GM12878 (cell line): ENCODE data around the gene SUSD1. TPM values are rescaled to one million over a fixed set of nuclear protein-coding genes. Genes with fewer than 3 reads are reported as not detected.

Source experiments
- ATAC-seq: fragments of 200-7000 bp; cut with Tn5 transposase; 3 replicates; pipeline ENCODE4 v1.9.1; 2020; ENCODE audit warnings: mild to moderate bottlenecking, moderate library complexity
- BruUV-seq: library from RNA; stranded (reverse); fragments of 400-500 nt; replicated peaks from 2 replicates; lab custom pipeline; 2021; lab: Mats Ljungman, UMichigan
- CTCF ChIA-PET: fragments of 300-600 bp; sonication (Branson Sonifier 250); formaldehyde crosslinking; extraction: SDS; loops from one replicate; lab custom pipeline; 2021; ENCODE audit warnings: inconsistent platforms; lab: Yijun Ruan, JAX
- POLR2A ChIA-PET: fragments of 350-600 bp; formaldehyde crosslinking; extraction: SDS; loops from one replicate; lab custom pipeline; 2021; ENCODE audit warnings: inconsistent platforms; lab: Charles Lee
- RAD21 ChIA-PET: fragments of 300-600 bp; sonication (Branson Sonifier 250); formaldehyde crosslinking; loops from one replicate; lab custom pipeline; 2023; ENCODE audit warnings: antibody characterized with exemption; ENCODE audit not compliant: unreplicated experiment; lab: Charles Lee
- SMC1A ChIA-PET: fragments of 300-600 bp; sonication (Branson Sonifier 250); formaldehyde crosslinking; loops from one replicate; lab custom pipeline; 2023; ENCODE audit not compliant: unreplicated experiment, uncharacterized antibody; lab: Charles Lee
- DNase-seq: peaks from one replicate; pipeline ENCODE4 v3.0.0-alpha.2; 2011; ENCODE audit warnings: low read depth, low spot score
- FAIRE-seq: peaks from 3 replicates; lab custom pipeline; 2011; peaks lifted over from hg19 to GRCh38; lab: Jason Lieb, UNC
- H2AFZ ChIP-seq: 2 replicates; pipeline ENCODE4 v1.6.0; 2011; ENCODE audit warnings: low read depth, low read length, control low read depth; ENCODE audit not compliant: control insufficient read depth
- H3K27ac ChIP-seq: 2 replicates; pipeline ENCODE4 v1.5.1; 2011; ENCODE audit warnings: control low read depth; ENCODE audit not compliant: control insufficient read depth, insufficient read depth
- H3K27me3 ChIP-seq, 2 experiments: replicated peaks in 1 of 2; 2 replicates each; pipeline versions ENCODE4 v1.6.0 to v1.6.1; 2011; ENCODE audit warnings: low read length in 1 of 2; ENCODE audit not compliant: control insufficient read depth in 2 of 2, insufficient read depth in 2 of 2
- H3K36me3 ChIP-seq, 2 experiments: 2 replicates each; pipeline ENCODE4 v1.5.1; 2011; ENCODE audit warnings: low read length in 1 of 2; ENCODE audit not compliant: control insufficient read depth in 2 of 2, insufficient read depth in 2 of 2
- H3K4me1 ChIP-seq: 2 replicates; pipeline ENCODE4 v1.6.1; 2011; ENCODE audit warnings: mild to moderate bottlenecking, low read length, moderate library complexity, mixed read lengths; ENCODE audit not compliant: control insufficient read depth, insufficient read depth
- H3K4me2 ChIP-seq: 2 replicates; pipeline ENCODE4 v1.6.0; 2011; ENCODE audit warnings: control low read depth; ENCODE audit not compliant: control insufficient read depth, insufficient read depth
- H3K4me3 ChIP-seq: fragments of 200-600 bp; sonication (generic); 2 replicates; pipeline ENCODE4 v1.5.1; 2016
- H3K79me2 ChIP-seq: 2 replicates; pipeline ENCODE4 v1.6.0; 2011; ENCODE audit warnings: low read length; ENCODE audit not compliant: control insufficient read depth, insufficient read depth
- H3K9ac ChIP-seq: 2 replicates; pipeline ENCODE4 v1.8.0; 2011; ENCODE audit warnings: low read length, control low read depth, mixed read lengths; ENCODE audit not compliant: control insufficient read depth, insufficient read depth
- H3K9me3 ChIP-seq: replicated peaks from 3 replicates; pipeline ENCODE4 v1.5.1; 2011; ENCODE audit warnings: mild to moderate bottlenecking, low read length; ENCODE audit not compliant: control insufficient read depth, insufficient read depth
- H4K20me1 ChIP-seq: 2 replicates; pipeline ENCODE4 v1.6.0; 2011; ENCODE audit not compliant: control insufficient read depth, insufficient read depth
- CEBPB ChIP-seq, 2 experiments: fragments of 150-350 bp in 1 of 2; IDR thresholded peaks; 2 replicates each; pipeline ENCODE4 v1.6.1; 2012 to 2014; ENCODE audit warnings: low read depth in 2 of 2, low read length in 2 of 2, borderline replicate concordance in 1 of 2, inconsistent platforms in 1 of 2
- DPF2 ChIP-seq: fragments of 450-650 bp; IDR thresholded peaks from 2 replicates; pipeline ENCODE4 v1.6.1; 2017; ENCODE audit warnings: mild to moderate bottlenecking
- IKZF1 ChIP-seq: fragments of 450-650 bp; conservative IDR thresholded peaks from 2 replicates; pipeline ENCODE4 v1.6.1; 2017; ENCODE audit warnings: antibody characterized with exemption, mild to moderate bottlenecking
- JUNB ChIP-seq: IDR thresholded peaks from 2 replicates; pipeline ENCODE4 v1.6.1; 2016; ENCODE audit warnings: antibody characterized with exemption, mild to moderate bottlenecking
- RB1 ChIP-seq: fragments of 450-650 bp; formaldehyde crosslinking; IDR thresholded peaks from 2 replicates; pipeline ENCODE4 v1.6.1; 2017; ENCODE audit warnings: mild to moderate bottlenecking, borderline replicate concordance
- RUNX3 ChIP-seq: IDR thresholded peaks from 2 replicates; pipeline ENCODE4 v1.6.1; 2012; ENCODE audit warnings: low read length, inconsistent platforms
- whole genome bisulfite sequencing: methylation state at CpG from one replicate; pipeline ENCODE4 v1.1.6; 2016; ENCODE audit warnings: low lambda C conversion rate; ENCODE audit not compliant: insufficient replicate concordance, insufficient coverage; ENCODE audit errors: missing lambda C conversion rate; 5-methylcytosine and 5-hydroxymethylcytosine counted together
- in situ Hi-C: fragments of 300-500 bp; cut with MboI; formaldehyde crosslinking; loops from 9 replicates; pipeline ENCODE4 v1.14.3; 2018; ENCODE audit warnings: mixed read lengths
- intact Hi-C: fragments of 100-400 bp; cut with micrococcal nuclease; formaldehyde crosslinking; loops from one replicate; pipeline ENCODE4 v1.14.2; 2022; ENCODE audit not compliant: unreplicated experiment
- polyA plus RNA-seq, 11 experiments: library from polyadenylated mRNA; depleted of rRNA in 4 of 11; unstranded in 6 of 11; stranded (reverse) in 5 of 11; fragments of >200 nt; fragmentation: Nextera tagmentation in 4 of 11; fragmentation: Illumina TruSeq in 1 of 11; extraction: Ambion mirVana in 4 of 11; extraction: Trizol in 1 of 11; gene quantifications; 1 replicate in 1 of 11; 2 replicates in 10 of 11; pipeline versions ENCODE4 v1.2.1 to v1.2.3, GENCODE V29; 2011 to 2016; ENCODE audit warnings: inconsistent platforms in 2 of 11, missing spikeins in 2 of 11, low read depth in 1 of 11
- total RNA-seq, 4 experiments: library from RNA; depleted of rRNA in 3 of 4; stranded (reverse); fragments of >200 nt in 3 of 4; fragmentation: Illumina TruSeq in 1 of 4; extraction: Trizol in 1 of 4; gene quantifications; 2 replicates each; pipeline versions ENCODE4 v1.2.1 to v1.2.3, GENCODE V29; 2013 to 2021
- TF ChIP-seq, protein P1 (sequence below): fragments of 450-650 bp; IDR thresholded peaks from 2 replicates; pipeline ENCODE4 v1.6.1; 2018; ENCODE audit warnings: borderline replicate concordance, mild to moderate bottlenecking; ENCODE audit not compliant: partially characterized antibody
- TF ChIP-seq, protein P2 (sequence below): fragments of 450-650 bp; IDR thresholded peaks from 2 replicates; pipeline ENCODE4 v1.6.1; 2017; ENCODE audit warnings: borderline replicate concordance
- TF ChIP-seq, protein P3 (sequence below): fragments of 450-650 bp; IDR thresholded peaks from 2 replicates; pipeline ENCODE4 v1.6.1; 2017; ENCODE audit warnings: mild to moderate bottlenecking

SUSD1 gene
- total and polyA plus RNA-seq, 10 of the 15 experiments (the other 5 are each of a cell fraction or from before 2014, with no cell fraction given), result 6.7 to 20.8 (median 13.2) TPM

DNA sequence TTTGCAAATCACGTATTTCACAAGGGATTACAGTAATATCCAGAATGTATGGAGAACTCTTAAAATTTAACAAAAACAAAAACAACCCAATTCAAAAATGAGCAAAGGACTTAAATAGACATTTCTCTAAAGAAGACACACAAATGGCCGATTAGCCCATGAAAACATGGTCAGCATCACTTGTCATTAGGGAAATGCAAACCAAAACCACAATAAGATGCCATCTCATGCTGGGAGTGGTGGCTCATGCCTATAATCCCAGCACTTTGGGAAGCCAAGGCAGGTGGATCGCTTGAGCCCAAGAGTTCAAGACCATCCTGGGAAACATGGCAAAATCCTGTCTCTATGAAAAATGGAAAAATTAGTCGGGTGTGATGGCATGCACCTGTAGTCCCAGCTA lies 120.2 kb downstream of the SUSD1 start:
- no peaks in the 10 kb centered on the region for H4K20me1 ChIP-seq
- TF ChIP-seq CEBPB (IDR thresholded peaks at IDR 0.05; ENCODE audit: borderline replicate concordance in 1 of 2, low read depth in 2 of 2, low read length in 2 of 2), result no peak
- 0 out of 2 replicates have a peak, but pooled peaks have one; percentile 23 for TF ChIP-seq DPF2
- TF ChIP-seq RUNX3, result peak; percentile 51; the same call in 1 of the 2 replicates
- TF ChIP-seq JUNB, result peak; percentile 24; the same call in 1 of the 2 replicates
- TF ChIP-seq, all 136 proteins: peak for 3
- intact Hi-C loops (no loop called here), in situ Hi-C loops (no loop called here)
- no peak overlapping the region for H3K9ac ChIP-seq
- FAIRE-seq (no peak), DNase-seq (no peak), ATAC-seq (no peak)
- no peaks in the 10 kb centered on the region; the same call in 1 of the 3 replicates for H3K9me3 ChIP-seq
- no peak overlapping the region for H3K27ac ChIP-seq
- no peak overlapping the region for H3K4me2 ChIP-seq
- ChIA-PET CTCF (no interaction called here), POLR2A (interaction anchor here (0.7 to 1.1 kb wide), 2 partner anchors 22 to 60 kb away, joined by 3 read pairs; no protein-coding TSS in a partner anchor), RAD21 (no interaction called here), SMC1A (interaction anchor here (0.7 to 1.7 kb wide), 4 partner anchors 12 to 197 kb away, joined by 3 to 4 read pairs (median 4); no protein-coding TSS in a partner anchor)
- H3K4me3 ChIP-seq, result no peak overlapping the region
- WGBS, result 43% methylated on average over 4 of the region's 4 CpGs
- no peaks in the 10 kb centered on the region for H3K36me3 ChIP-seq
- no peak overlapping the region for H2AFZ ChIP-seq
- H3K4me1 ChIP-seq, result peaks cover 37% of the 10 kb centered on the region
- H3K79me2 ChIP-seq, result no peaks in the 10 kb centered on the region
- BruUV-seq, result no TSS peak
- no peaks in the 10 kb centered on the region for H3K27me3 ChIP-seq

DNA sequence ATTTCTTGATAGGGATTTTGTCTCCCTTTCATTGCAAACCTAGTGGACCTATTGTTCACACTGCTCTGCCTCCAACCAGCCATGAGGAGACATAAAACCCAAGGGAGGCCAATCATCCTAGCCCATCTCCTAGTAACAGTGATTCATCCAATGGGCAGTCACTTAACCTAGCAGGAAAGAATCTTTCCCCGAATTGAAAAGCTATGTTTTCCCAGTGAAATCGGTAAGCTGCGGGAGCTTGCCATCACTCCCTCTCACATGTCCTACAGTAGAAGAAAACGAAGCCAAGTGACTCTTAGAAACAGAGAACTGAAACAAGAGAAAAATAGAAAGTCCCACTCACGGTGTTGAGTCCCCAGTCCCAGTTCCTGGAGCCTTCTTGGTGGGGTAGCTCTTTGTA lies 123.3 kb downstream of the SUSD1 start:
- SMC1A ChIA-PET, result interaction anchor here (0.7 to 5.2 kb wide), 25 partner anchors 9 to 717 kb away, joined by 3 to 48 read pairs (median 5); no protein-coding TSS in a partner anchor
- Histone ChIP-seq H3K9me3 (peaks cover 13% of the 10 kb centered on the region), H3K27me3 (no peaks in the 10 kb centered on the region), H2AFZ (no peak overlapping the region; the same call in 1 of the 2 replicates), H3K4me3 (no peak overlapping the region), H3K4me2 (peak overlapping the region; percentile 21; the same call in 1 of the 2 replicates), H3K79me2 (no peaks in the 10 kb centered on the region), H3K4me1 (peaks cover 31% of the 10 kb centered on the region), H3K27ac (peak overlapping the region; percentile 23), H4K20me1 (no peaks in the 10 kb centered on the region), H3K9ac (no peak overlapping the region), H3K36me3 (no peaks in the 10 kb centered on the region)
- in situ Hi-C loops, result no loop called here
- FAIRE-seq (no peak), DNase-seq (no peak), ATAC-seq (peak; percentile 93)
- RAD21 ChIA-PET, result interaction anchor here (0.9 to 4.6 kb wide), 20 partner anchors 9 to 155 kb away, joined by 3 to 56 read pairs (median 6); partner anchors contain the start of gene UGCG
- intact Hi-C loops, result no loop called here
- 58% methylated on average over 5 of the region's 5 CpGs for WGBS
- CTCF ChIA-PET, result interaction anchor here (1.0 to 2.5 kb wide), 7 partner anchors 8 to 84 kb away, joined by 3 to 14 read pairs (median 4); no protein-coding TSS in a partner anchor
- POLR2A ChIA-PET, result interaction anchor here (0.7 to 4.1 kb wide), 13 partner anchors 8 to 66 kb away, joined by 3 to 36 read pairs (median 4); no protein-coding TSS in a partner anchor
- BruUV-seq, result no TSS peak
- peak; percentile 18; the same call in 1 of the 2 replicates for TF ChIP-seq DPF2
- TF ChIP-seq, protein P1, sequence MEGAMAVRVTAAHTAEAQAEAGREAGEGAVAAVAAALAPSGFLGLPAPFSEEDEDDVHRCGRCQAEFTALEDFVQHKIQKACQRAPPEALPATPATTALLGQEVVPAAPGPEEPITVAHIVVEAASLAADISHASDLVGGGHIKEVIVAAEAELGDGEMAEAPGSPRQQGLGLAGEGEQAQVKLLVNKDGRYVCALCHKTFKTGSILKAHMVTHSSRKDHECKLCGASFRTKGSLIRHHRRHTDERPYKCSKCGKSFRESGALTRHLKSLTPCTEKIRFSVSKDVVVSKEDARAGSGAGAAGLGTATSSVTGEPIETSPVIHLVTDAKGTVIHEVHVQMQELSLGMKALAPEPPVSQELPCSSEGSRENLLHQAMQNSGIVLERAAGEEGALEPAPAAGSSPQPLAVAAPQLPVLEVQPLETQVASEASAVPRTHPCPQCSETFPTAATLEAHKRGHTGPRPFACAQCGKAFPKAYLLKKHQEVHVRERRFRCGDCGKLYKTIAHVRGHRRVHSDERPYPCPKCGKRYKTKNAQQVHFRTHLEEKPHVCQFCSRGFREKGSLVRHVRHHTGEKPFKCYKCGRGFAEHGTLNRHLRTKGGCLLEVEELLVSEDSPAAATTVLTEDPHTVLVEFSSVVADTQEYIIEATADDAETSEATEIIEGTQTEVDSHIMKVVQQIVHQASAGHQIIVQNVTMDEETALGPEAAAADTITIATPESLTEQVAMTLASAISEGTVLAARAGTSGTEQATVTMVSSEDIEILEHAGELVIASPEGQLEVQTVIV, result no peak
- peak; percentile 81 for TF ChIP-seq IKZF1
- no peak; the same call in 1 of the 2 replicates for TF ChIP-seq RUNX3
- no peak for TF ChIP-seq RB1
- TF ChIP-seq, protein P2, sequence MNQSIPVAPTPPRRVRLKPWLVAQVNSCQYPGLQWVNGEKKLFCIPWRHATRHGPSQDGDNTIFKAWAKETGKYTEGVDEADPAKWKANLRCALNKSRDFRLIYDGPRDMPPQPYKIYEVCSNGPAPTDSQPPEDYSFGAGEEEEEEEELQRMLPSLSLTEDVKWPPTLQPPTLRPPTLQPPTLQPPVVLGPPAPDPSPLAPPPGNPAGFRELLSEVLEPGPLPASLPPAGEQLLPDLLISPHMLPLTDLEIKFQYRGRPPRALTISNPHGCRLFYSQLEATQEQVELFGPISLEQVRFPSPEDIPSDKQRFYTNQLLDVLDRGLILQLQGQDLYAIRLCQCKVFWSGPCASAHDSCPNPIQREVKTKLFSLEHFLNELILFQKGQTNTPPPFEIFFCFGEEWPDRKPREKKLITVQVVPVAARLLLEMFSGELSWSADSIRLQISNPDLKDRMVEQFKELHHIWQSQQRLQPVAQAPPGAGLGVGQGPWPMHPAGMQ, result no peak
- TF ChIP-seq, protein P3, sequence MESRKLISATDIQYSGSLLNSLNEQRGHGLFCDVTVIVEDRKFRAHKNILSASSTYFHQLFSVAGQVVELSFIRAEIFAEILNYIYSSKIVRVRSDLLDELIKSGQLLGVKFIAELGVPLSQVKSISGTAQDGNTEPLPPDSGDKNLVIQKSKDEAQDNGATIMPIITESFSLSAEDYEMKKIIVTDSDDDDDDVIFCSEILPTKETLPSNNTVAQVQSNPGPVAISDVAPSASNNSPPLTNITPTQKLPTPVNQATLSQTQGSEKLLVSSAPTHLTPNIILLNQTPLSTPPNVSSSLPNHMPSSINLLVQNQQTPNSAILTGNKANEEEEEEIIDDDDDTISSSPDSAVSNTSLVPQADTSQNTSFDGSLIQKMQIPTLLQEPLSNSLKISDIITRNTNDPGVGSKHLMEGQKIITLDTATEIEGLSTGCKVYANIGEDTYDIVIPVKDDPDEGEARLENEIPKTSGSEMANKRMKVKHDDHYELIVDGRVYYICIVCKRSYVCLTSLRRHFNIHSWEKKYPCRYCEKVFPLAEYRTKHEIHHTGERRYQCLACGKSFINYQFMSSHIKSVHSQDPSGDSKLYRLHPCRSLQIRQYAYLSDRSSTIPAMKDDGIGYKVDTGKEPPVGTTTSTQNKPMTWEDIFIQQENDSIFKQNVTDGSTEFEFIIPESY, result no peak
